Mucosa of descending colon (tissue), 3 donors: ENCODE measurements around the gene SRRM3. TPM values are rescaled to one million over a fixed set of nuclear protein-coding genes. Genes with fewer than 3 reads are reported as not detected.

Experiments used
- ATAC-seq: fragments of 200-7000 bp; cut with Tn5 transposase; one replicate; pipeline ENCODE4 v1.9.1; 2020; ENCODE audit warnings: mild to moderate bottlenecking, moderate library complexity
- DNase-seq, 3 donors: peaks; one replicate each; pipeline ENCODE4 v3.0.0-alpha.2; 2020
- H3K36me3 ChIP-seq: fragments of 200-600 bp; one replicate; pipeline ENCODE4 v1.8.0; 2021; ENCODE audit warnings: low read depth, mild to moderate bottlenecking
- H3K4me1 ChIP-seq: fragments of 200-600 bp; one replicate; pipeline ENCODE4 v1.8.0; 2021; ENCODE audit warnings: low read depth, mild to moderate bottlenecking
- H3K4me3 ChIP-seq: fragments of 200-600 bp; one replicate; pipeline ENCODE4 v1.8.0; 2021; ENCODE audit warnings: mild to moderate bottlenecking
- H3K9me3 ChIP-seq: fragments of 200-600 bp; one replicate; pipeline ENCODE4 v1.8.0; 2021; ENCODE audit warnings: mild to moderate bottlenecking
- intact Hi-C, 2 donors: fragments of 100-400 bp; cut with DNase I in 1 of 2; cut with micrococcal nuclease in 1 of 2; formaldehyde crosslinking; loops; one replicate each; pipeline versions ENCODE4 v1.11.0 to v1.11.1; 2022; cut with DNase I, micrococcal nuclease
- total RNA-seq, 3 donors: library from RNA; stranded (reverse); fragmentation: NEBNext Ultra II Directional in 2 of 3; extraction: Animal tissue kit (Norgen Biotek cat#: 25700) in 2 of 3; gene quantifications; one replicate each; pipeline versions ENCODE4 v1.2.1 to v1.2.4, GENCODE V29; 2021 to 2023
- TF ChIP-seq, protein P1 (sequence below): fragments of 200-600 bp; IDR thresholded peaks from one replicate; pipeline ENCODE4 v1.8.0; 2022; ENCODE audit warnings: antibody characterized with exemption, mild to moderate bottlenecking
- donor health status: DM: no; HTN: no; CAD: no; lungs with moderate emphysema.
- donor health status: DM: no; HTN: no; CAD: no.
- donor health status: DM: no; HTN: yes; CAD: no.

SRRM3 gene
- total RNA-seq, 3 donors from 2014 or later = 0.43 to 3.2 (median 0.67) TPM

DNA sequence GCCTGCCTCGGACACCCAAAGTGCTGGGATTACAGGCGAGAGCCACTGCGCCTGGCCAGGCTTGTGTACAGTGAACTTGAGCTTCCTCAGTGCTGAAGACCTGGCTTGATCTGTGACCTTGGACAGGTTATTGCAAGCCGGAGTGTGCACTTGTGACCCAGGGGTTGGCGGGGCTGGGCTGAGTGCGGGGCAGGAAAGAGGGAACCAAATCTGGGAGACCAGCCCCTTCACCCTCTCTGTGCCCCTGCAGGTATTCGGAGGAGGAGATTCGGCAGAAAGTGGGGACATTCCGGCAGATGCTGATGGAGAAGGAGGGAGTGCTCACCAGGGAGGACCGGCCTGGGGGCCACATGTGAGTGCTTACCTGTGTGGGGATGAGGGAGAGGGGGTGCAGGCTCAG lies 46.2 kb downstream of the SRRM3 start:
- no peak overlapping the region for H3K4me3 ChIP-seq

DNA sequence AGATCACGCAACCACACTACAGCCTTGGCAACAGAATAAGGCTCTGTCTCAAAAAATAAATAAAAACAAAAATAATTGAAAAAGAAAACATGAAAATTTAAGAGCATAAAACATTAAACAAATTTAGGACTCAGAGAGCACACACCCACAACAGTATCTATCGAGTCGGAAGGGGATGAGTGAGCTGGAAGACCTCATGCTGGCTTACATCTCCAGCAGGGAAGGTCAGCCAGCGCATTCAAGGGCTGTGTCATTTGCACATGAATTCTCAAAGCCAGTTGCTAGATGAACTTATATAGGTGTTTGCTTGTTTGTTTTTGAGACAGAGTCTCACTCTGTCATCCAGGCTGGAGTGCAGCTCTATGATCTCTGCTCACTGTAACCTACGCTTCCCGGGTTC lies 50.3 kb downstream of the SRRM3 start:
- Histone ChIP-seq H3K36me3 (no peaks in the 10 kb centered on the region), H3K4me1 (no peaks in the 10 kb centered on the region), H3K4me3 (no peak overlapping the region), H3K9me3 (no peaks in the 10 kb centered on the region)
- intact Hi-C loops = no loop called here
- ATAC-seq (no peak), DNase-seq (no peak)
- TF ChIP-seq, protein P1, sequence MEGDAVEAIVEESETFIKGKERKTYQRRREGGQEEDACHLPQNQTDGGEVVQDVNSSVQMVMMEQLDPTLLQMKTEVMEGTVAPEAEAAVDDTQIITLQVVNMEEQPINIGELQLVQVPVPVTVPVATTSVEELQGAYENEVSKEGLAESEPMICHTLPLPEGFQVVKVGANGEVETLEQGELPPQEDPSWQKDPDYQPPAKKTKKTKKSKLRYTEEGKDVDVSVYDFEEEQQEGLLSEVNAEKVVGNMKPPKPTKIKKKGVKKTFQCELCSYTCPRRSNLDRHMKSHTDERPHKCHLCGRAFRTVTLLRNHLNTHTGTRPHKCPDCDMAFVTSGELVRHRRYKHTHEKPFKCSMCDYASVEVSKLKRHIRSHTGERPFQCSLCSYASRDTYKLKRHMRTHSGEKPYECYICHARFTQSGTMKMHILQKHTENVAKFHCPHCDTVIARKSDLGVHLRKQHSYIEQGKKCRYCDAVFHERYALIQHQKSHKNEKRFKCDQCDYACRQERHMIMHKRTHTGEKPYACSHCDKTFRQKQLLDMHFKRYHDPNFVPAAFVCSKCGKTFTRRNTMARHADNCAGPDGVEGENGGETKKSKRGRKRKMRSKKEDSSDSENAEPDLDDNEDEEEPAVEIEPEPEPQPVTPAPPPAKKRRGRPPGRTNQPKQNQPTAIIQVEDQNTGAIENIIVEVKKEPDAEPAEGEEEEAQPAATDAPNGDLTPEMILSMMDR = no peak

More for the DNA sequence above, 46.2 kb downstream of the SRRM3 start:
- intact Hi-C loops = no loop called here
- ATAC-seq (no peak), DNase-seq (no peak)
- no peaks in the 10 kb centered on the region for H3K9me3 ChIP-seq
- TF ChIP-seq, protein P1 = no peak
- H3K4me1 ChIP-seq = no peaks in the 10 kb centered on the region
- no peaks in the 10 kb centered on the region for H3K36me3 ChIP-seq

DNA sequence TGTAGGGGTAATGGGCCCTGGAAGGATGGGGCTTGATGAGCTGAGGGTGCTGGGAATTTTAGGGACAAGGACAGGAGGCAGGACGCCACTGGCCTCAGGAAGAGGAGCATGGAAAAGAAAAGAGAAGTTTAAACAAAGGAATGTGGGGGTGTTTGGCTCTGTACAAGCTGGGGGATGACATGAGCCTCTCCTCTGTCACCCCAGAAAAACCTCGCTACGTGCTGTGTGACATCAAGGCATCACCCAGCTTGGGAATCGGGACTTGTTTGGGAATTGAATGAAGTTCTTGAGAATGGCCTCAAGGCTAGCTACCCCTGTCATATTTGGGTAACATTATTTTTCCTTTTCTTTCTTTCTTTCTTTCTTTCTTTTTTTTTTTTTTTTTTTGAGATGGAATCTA lies 53.1 kb downstream of the SRRM3 start:
- Histone ChIP-seq H3K4me1 (peaks cover 3% of the 10 kb centered on the region), H3K36me3 (no peaks in the 10 kb centered on the region), H3K4me3 (no peak overlapping the region), H3K9me3 (no peaks in the 10 kb centered on the region)
- DNase-seq (no peak), ATAC-seq (no peak)
- intact Hi-C loops = no loop called here
- TF ChIP-seq, protein P1 = no peak

DNA sequence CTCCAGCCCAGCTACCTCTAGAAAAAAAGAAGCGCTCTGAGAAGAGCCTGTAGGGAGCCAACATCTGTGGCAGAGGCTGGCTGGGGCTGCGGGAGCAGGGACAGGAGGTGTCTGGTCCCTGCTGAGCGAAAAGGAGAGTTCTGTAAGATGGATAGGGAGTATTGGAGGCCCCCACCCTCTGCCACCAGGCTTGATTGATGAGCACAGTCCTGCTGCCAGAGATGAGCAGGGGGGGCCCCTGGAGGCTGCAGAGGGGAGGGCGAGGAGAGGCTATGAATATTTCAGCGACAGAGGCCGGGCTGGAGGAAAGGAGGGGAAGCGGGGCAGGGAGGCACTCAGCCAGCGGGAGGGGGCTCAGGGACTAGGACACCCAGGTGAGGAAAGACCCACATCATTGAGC lies 56.3 kb downstream of the SRRM3 start:
- H3K36me3 ChIP-seq = no peaks in the 10 kb centered on the region
- H3K4me1 ChIP-seq = peaks cover 7% of the 10 kb centered on the region
- no peak overlapping the region for H3K4me3 ChIP-seq
- DNase-seq (no peak), ATAC-seq (no peak)
- intact Hi-C loops = no loop called here
- H3K9me3 ChIP-seq = no peaks in the 10 kb centered on the region
- TF ChIP-seq, protein P1 = no peak

DNA sequence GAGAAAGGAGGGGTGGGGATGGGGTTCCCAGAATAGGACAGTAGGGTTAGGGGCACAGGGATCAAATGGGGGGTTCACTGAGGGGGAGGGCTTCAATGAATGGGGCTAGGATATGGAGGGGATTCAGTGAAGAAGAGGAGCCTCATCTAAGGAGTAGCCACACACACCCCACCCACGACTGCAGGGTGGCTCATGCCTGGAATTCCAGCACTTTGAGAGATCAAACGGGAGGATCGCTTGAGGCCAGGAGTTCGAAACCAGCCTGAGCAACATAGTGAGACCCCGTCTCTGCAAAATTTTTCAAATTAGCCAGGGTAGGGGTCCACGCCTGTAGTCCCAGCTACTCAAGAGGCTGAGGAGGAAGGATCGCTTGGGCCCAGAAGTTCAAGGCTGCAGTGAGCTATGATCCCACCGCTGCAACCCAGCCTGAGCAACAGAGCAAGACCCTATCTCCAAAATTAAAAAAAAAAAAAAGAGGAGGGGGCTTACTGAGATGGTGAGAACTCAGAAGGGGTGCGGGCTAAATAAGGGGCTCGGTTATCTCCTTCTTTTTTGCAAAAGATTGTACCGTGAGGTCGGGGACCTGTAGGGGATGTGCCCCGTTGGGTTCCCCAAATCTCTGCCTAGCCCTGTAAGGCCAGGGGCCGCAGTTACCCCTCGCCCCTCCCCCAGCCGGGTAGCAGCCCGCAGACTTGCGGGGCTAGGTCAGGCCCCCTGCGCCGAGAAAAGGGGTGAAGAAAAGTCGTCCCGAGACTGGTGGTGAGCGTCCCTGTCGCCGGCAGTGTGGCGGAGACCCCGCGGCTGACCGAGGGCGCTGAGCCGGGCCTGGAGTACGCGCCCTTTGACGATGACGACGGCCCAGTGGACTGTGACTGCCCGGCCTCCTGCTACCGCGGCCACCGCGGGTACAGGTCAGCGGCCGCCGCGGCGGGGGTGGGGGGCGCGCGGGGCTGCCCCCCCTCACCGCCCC lies 57.7 kb downstream of the SRRM3 start:
- ATAC-seq (no peak), DNase-seq (no peak)
- H3K4me1 ChIP-seq = peaks cover 7% of the 10 kb centered on the region
- H3K4me3 ChIP-seq = no peak overlapping the region
- H3K36me3 ChIP-seq = no peaks in the 10 kb centered on the region
- intact Hi-C loops = no loop called here
- TF ChIP-seq, protein P1 = no peak
- H3K9me3 ChIP-seq = no peaks in the 10 kb centered on the region
